Amniotic stem cell (primary cell): ENCODE results near the gene NRXN3.

ENCODE experiments used
- DNase-seq: peaks from one replicate; lab custom pipeline; 2025; lab: John Stamatoyannopoulos, UW

Gene NRXN3

DNA sequence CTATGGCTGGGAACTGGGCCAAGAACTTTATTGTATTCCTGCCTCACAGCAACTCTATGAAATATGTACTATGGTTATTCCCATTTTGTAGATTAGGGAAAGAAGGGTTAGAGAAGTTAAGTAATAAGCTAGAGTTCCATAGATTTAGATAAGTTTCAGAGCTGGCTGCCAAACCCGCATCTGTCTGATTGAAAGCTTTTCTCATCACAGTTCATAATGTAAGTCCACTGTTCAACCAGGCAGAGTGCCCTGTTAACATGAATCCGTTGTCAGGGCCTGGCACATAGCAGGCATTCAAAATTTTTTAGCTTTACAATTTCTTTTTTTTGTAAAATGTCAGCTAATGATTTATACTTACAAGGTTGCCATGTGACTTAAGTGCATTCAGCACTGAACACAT, 467.3 kb downstream of the NRXN3 start:
- no peak for DNase-seq

DNA sequence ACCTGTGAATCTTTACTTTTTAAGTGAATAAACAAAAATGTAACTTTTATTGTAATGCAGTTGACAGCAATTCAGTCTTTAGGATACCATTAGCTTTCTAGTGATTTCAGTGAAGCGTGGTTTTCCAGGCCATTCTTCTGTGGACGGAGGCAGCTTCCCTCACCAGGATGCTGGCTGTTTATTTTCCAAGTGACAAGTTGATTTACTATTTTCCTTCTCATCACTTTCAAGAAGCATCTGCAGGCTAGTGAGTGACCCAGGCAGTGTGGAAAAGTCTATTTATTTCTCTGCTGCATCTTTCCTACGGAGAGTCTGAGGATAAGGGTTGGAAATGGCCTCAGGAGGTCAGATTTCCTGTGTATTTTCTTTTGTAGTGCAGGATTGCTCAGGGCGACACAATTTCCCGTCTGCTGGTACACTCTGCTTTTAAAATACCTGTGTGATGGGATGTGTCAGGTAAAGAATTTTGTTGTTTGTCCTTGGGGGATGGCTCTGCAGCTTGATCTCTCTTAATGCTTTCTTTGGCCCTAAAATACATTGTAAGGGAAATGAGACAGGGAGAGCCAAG, 467.8 kb downstream of the NRXN3 start:
- no peak for DNase-seq

DNA sequence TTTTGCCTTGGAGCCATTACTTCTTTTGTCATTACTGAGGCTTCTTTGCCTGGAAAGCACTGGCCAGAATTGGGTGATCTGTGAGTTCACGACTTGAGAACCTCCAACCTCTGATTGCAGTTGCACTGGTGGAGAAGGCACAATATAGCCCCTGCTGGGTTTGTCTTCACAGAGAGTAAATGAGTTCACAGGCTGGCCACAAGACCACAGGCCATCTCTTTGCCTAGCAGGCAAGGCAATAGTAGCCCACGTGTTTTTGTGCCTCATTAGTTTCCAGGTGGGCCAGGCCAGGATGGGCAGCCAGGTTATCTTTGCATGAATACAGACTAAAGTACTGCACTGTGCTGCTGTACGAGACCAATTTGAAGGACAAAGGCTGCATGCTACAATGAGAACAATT, 468.8 kb downstream of the NRXN3 start:
- no peak for DNase-seq

DNA sequence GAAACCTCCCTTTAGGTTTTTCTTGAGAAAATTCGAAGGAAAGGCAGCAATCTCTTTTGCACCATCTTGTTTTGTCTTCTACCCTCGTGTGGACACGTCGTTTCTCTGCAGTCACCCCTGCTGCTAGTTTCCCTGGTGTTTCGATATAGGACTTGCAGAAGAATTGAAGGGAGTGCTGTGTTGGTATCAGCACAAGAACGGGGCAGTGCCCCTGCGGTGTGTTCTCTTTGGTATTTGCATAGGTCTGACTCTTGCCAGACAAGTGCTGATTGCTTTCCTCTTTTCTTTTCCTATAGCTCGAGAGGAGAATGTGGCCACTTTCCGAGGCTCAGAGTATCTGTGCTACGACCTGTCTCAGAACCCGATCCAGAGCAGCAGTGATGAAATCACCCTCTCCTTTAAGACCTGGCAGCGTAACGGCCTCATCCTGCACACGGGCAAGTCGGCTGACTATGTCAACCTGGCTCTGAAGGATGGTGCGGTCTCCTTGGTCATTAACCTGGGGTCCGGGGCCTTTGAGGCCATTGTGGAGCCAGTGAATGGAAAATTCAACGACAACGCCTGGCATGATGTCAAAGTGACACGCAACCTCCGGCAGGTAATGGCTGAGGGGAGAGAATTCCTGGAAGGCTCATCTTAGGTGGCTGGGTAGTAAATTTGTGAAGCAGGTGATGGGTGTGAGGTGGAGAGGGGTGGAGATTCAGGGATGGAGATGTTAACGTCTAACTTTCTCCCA, 474.8 kb downstream of the NRXN3 start:
- DNase-seq, result no peak

DNA sequence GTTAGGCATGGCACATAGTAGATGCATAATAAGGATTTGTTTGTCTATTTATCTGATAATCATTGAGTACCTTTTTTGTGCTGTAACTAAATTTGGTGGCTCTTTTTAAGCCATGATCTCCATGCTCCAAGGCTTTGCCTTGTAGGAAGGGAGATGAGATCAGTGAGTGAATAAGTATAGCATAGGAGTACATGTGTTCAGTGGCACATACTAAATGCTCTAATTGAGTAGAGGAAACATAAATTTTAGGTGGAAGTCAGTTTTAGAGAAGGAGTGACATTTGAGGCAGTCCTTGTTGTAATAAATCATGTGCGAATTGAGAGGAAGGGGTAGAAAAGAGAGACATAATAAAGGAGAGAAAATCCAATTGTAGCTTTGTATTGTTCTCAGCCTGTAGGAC, 482.6 kb downstream of the NRXN3 start:
- no peak for DNase-seq

DNA sequence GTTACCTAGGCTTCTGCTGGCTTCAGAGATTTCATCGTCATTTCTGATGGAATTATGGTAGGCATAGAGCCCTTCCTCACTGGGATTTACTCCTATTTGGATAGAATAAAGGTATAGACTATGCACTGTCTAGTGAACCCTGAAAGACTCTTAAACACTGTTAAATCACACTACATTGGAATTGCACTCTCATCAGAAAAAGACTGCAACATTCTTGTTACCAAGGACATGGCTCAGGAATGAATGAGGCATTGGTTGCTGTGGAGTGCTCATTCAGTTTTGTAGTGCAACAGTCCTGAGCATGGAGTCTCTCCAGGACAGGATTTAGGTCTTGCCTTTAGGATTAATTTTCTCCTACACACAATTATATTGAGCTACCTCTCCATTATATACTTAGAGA, 483.0 kb downstream of the NRXN3 start:
- DNase-seq, result no peak

DNA sequence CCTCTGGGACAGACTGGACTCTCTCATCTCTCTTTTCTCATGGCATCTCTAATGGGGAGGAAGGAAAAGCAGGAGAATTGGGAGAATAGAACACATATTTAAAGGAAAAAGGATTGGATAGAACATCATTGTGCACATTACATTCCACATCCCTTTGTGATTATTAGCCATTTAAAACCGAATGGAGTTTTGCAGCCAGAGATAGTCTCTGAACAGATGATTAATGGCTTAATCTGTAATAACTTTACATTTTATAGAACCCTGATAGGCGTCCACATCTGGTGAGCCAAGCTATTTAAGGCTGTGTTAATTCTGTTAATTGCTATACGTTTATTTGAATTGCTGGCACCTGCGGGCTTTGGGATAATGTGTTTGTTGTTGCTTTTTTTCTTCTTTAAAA, 487.3 kb downstream of the NRXN3 start:
- no peak for DNase-seq

DNA sequence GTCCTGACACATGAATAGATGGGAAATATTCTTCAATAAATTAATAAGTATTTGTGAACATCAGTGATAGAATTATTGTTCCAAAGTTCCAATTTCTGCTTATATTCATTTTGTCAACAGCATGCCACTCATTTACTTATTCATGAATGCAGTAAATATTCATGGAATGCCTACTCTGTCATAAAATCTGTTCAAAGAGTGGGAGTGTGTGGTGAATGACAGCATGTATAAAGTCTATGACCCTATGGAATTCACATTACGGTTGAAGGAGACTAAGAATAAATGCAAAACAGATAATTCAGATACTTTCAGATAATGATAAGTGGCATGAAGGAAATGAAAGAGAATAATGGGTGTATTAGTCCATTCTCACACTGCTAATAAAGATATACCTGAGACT, 494.7 kb downstream of the NRXN3 start:
- DNase-seq, result no peak

DNA sequence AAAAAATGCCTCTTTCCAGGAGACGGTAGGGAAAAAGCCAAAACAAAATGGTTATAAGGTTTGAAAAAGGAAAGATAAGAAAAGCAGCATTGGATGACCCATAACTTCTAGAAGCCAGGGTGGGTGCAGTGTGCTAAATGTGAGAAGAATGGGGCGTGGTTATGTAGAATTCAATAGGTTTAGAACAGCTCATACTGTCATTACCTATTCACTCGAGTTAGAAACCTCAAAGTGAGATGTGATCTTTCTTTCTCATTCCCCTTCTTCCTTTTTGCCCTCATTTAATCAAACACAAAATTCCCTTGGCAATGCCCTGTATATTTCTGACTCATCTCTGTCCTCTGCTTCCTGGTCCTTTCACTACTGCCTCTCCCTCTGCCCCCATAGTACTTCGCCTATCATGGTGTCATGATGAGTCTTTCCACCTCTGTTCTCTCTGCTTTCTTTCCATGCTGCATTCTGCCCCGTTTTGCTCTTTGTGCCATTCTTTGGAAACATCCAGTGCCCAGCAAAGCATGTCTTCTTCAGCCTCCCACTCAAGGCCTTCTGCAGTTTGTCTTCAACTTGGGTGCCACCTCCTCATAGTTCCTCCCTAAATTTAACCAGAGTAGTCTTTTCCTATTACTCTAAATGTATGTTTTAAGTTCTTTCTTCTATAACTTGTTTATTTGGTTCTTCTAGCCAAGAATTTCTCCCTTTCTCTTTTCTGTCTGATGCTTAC, 496.3 kb downstream of the NRXN3 start:
- no peak for DNase-seq

DNA sequence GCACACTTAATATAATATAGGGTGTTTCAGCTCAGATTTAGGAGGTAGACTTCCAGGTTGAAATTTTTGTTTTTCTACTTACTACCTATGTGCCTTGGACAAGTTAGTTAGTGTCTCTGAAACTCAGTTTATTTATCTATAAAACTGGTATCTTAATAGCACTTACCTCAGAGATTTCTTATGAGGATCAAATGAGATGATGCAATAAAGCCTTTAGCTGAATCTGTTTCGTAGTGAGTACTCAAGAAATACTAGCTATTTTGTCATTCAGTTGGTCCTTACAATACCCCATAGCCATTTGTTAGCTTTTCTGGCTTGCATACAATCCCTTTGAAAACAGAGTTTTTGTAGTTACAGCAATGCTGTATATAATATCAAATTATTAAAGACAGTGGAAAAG, 497.0 kb downstream of the NRXN3 start:
- DNase-seq, result no peak

DNA sequence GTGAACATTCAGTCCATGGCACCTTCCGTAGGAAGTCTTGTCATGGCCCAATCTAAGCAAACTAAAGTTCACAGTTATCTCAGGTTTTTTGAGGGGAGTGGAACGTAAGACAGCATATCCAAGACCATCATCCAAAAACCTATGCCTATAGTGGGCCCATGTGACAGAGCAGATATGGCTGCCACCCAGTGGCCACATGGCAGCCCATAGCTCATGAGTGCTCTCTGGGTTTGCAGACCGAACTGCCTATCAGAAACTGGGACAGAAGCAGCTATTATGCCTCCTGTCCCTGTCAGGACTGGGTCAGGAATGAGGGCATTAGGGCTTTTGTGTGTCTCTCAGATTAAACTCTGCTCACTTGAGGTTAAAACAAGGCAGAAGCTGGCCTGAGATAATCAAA, 503.7 kb downstream of the NRXN3 start:
- no peak for DNase-seq

DNA sequence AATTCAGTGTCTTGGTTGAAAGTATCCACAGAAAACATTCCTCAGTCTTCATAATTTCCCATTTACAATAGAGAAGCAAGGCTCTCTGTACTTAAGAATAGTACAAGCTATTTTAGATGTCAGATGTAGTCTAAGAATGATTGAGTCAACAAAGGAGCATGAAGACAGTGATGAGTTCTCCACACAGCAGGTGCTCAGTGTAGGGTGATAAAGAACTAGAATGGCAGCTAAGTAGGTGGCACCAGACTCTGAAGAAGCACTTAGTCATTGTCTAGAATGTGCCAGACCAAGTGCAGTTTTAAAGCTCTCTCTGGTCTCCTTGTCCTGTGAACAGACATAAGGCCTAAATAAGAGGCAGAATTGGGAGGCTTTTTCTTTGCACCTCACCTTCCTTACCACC, 504.6 kb downstream of the NRXN3 start:
- DNase-seq, result no peak

DNA sequence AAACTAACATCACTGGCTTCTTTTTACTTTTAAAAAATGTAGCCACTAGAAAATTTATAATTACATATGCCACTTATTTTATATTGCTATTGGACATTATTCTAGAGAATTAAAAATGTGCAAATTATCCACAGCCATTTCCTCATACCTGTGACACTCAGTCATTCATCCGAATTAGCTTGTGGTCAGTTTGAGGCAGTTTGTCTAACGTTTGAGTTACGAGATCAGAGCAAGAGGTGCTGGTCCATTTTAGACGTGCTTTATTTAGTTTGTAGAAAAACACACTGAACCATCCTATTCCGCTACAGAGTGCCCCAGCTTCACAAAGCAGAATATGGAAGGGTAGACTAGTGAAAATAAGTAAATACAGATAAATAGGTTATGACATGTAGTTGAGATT, 513.0 kb downstream of the NRXN3 start:
- no peak for DNase-seq

DNA sequence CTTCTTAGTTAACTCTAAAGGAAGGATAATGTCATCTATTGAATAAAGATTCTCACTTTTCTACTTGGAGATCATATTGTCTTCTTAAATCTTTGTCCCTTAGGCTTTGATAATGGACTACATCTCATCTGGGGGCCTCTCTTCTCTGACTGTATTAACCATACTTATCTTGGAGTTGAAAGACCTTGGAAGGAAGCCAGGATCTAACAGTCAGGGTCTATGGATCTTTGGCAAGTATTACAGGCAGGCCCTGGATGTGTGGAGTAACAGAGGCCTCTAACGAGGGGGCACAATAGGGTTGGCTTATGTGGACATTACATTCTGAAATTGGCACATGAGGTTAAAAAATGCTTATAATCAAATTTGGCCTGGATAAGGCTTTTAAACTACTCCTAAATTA, 513.8 kb downstream of the NRXN3 start:
- DNase-seq, result no peak

DNA sequence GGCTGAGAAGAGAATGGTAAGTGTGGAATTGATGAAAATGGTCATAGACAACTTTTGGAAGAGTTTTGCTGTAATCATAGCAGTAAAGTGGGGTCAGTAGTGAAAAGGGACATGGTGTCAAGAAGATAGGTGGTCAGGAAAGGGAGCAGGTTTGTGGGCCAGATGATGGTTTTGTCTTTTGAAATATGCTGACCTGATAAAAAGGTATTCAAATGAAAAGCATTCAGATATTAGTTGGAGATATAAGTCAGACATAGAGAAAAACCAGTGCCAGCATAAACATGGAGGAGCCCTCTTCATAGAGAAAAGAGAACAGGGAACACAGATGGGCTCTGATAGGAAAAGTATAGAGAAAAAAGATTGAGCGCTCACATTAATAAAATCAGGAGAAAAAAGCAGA, 518.3 kb downstream of the NRXN3 start:
- no peak for DNase-seq

DNA sequence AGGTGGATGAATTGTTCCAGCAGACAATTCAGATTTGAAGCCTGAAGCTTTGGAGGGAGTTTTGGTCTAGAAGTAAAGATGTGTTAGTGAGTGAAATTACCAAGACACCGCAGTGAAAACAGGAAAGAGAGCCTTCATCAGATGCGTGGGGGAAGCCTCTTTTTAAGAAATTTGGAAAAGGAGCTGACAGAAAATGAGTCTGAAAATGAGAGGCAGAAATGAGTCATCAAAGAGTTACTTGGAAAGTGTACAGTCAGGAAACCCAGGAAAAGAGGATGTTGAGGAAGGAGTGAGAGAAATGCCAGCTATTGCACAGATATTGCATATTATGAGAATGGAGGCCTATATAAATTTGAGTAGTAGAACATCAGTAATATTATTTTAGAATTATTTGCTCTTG, 520.7 kb downstream of the NRXN3 start:
- DNase-seq, result no peak

DNA sequence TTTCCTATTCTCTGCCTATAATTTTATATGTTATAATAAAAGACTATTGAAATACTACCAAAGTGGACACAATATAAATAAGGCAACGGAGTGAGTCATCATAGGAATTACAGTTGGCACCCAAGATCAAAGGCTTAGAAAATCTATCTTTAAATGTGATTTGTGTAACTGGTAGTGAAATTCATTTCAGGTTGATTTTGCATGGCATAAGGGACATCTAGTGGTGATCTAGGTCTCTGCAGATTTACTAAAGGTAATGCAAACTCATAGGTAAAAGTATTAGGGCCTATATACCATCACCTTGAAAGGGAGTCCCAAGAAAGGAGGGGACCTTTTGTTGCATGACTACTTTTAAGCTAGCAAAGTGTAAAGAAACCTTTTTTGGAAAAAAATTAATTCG, 527.2 kb downstream of the NRXN3 start:
- peak; percentile 19 for DNase-seq

DNA sequence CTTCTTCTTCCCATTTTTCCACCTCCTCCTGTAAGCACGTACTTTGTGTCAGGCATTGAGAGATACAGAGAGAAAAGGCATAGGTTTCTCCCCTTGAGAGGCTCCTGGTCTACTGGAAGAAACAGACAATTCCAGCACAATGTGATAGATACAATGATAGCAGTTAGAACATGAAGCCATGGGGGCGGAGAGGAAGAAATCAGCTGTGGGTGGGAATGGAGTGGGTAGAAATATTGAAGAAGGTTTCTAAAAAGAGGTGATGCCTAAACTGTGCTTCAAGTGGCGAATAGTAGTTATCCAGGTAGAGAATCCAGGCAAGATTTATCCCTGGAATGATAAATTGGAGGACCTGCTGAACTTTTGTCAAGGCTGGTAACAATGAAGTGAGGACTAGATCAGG, 528.8 kb downstream of the NRXN3 start:
- no peak for DNase-seq

DNA sequence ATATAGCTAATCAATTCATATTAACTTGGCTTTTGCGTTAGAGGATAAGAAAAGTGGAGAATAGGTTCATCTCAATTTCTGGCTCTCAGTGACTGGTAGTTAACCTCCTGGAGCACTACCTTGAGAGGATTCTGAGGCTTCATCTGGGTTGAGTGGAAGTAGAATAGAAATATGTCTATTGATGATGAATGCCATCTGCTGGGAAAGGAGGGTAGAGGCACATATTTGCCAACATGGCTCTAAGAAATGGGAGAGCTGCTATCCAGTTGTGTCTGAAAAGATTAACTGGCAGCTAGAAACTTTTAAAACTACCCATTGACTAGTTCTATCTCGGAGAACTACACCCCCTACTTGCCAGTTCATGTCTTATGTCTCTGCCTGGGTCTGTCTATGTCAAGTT, 530.1 kb downstream of the NRXN3 start:
- DNase-seq, result no peak

DNA sequence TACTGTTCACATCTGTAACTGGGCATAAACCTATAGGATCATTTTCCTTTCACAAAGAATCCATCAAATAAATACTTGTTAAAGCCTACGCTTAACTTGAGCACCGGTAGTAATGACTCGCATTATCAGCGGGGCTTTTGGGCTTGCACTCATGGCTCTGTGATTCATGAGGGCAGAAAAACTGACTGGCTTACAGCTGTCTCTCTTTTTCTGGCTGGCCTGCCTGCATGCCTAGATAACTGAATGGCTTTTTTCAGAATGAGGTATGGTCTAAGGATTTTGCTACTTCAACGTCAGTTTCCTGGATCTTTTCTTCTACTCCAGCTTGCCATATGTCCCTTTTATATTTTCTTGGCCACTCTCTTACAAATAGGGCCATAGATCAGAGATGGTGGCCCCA, 531.1 kb downstream of the NRXN3 start:
- DNase-seq, result no peak

DNA sequence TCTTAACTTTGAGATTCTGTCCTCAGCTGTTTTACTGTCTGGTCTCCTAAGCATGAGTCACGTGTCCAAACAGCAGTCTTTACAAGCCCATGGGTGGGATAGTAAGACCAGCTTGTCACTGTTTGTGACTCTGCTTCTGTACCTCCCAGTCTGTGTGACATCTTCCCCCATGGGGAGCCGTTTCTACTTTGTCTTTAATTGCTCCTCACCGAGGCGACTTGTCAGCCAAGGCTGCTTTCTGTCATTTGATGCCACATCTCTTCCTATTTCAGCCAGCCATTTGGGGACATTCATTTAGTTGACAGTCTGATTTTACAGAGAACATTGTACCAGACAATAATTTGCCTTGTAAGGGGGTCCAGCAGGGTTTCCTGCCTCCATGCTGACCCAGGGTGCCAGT, 534.8 kb downstream of the NRXN3 start:
- no peak for DNase-seq

DNA sequence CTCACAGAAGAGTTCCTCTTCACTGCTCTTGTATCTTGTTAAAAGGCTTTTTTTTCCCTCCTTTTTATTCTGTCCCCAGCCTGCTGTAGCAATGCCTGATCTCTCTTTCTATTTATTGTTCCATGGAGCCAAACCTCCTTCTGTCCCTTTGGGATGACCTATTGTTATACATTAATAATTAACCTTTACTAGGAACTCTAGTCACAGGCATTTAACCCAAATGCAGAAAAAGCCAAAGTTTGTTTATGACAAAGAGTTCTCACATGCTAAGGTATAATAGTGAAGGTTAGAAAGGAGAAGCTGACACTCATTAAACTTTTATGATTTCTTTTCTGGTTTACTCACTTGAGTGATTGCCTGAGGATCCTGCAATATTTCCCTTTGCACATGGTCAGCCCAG, 535.8 kb downstream of the NRXN3 start:
- DNase-seq, result no peak

DNA sequence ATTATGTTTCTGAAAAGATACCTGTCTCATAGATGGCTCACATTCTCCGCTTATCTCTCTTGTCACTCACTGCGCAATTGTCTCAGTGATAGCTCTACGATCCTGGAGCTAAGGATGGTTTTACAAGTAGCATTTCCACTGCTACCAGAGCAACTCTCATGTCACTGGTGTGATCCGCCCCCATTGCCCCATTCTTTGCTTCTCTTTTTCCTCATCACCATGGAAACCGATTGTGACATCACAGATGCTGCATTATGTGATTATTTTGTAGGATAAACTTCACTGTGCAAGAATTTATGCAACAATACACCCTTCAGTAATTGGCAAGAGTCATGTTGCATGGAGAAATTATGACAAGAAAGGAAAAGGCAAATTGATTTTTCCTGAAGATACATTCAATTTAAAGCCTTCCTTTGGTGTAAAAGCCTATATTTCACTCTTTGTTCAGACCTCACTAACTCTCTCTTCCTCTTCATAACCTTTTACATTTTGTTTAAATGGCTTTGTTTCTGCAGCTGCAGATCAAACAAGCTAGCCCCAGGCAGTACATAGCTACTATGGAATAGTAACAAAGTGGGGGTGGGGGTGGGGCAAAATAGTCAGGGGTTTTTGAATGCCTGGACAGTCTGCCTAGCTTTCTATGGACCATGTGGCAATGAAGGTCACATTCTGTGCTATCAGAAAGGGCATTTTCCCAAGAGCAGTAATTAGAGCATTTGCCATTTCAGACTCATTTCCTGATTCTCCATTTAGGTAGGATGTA, 539.8 kb downstream of the NRXN3 start:
- DNase-seq, result no peak
